A549 (cell line): ENCODE measurements around the gene GTF2A1.
A peak's percentile ranks its signal among the peaks of the same experiment; 100 is the strongest.

Experiments used
- ESRRA ChIP-seq: fragments of 150-350 bp; IDR thresholded peaks from 2 replicates; pipeline ENCODE4 v1.6.1; 2014; ENCODE audit warnings: mild to moderate bottlenecking, low read length, borderline replicate concordance
- JUN ChIP-seq, 2 experiments: fragments of >200 bp; sonication (Bioruptor Twin); formaldehyde crosslinking; IDR thresholded peaks; 2 replicates in 1 of 2; 3 replicates in 1 of 2; pipeline ENCODE4 v1.6.1; 2016 to 2017
- PBX3 ChIP-seq: IDR thresholded peaks from 2 replicates; pipeline ENCODE4 v1.6.1; 2012
- RAD21 ChIP-seq, 2 experiments: fragments of >200 bp in 1 of 2; sonication (Bioruptor Twin) in 1 of 2; formaldehyde crosslinking in 1 of 2; IDR thresholded peaks in 1 of 2; conservative IDR thresholded peaks in 1 of 2; 2 replicates in 1 of 2; 3 replicates in 1 of 2; pipeline ENCODE4 v1.6.1; 2012 to 2018; ENCODE audit warnings: inconsistent platforms in 1 of 2
- REST ChIP-seq: fragments of 200-600 bp; sonication (generic); IDR thresholded peaks from 2 replicates; pipeline ENCODE4 v1.6.1; 2016; ENCODE audit warnings: antibody characterized with exemption, mild to moderate bottlenecking, moderate library complexity
- RNF2 ChIP-seq: fragments of 200-600 bp; sonication (generic); IDR thresholded peaks from 2 replicates; pipeline ENCODE4 v1.6.1; 2016; ENCODE audit warnings: low read depth, mild to moderate bottlenecking, antibody characterized with exemption, moderate library complexity, borderline replicate concordance
- TF ChIP-seq, protein P1 (sequence below): fragments of >200 bp; sonication (Bioruptor Twin); formaldehyde crosslinking; IDR thresholded peaks from 3 replicates; pipeline ENCODE4 v1.5.1; 2016
- TF ChIP-seq, protein P2 (sequence below): IDR thresholded peaks from 2 replicates; pipeline ENCODE4 v1.6.1; 2012

DNA sequence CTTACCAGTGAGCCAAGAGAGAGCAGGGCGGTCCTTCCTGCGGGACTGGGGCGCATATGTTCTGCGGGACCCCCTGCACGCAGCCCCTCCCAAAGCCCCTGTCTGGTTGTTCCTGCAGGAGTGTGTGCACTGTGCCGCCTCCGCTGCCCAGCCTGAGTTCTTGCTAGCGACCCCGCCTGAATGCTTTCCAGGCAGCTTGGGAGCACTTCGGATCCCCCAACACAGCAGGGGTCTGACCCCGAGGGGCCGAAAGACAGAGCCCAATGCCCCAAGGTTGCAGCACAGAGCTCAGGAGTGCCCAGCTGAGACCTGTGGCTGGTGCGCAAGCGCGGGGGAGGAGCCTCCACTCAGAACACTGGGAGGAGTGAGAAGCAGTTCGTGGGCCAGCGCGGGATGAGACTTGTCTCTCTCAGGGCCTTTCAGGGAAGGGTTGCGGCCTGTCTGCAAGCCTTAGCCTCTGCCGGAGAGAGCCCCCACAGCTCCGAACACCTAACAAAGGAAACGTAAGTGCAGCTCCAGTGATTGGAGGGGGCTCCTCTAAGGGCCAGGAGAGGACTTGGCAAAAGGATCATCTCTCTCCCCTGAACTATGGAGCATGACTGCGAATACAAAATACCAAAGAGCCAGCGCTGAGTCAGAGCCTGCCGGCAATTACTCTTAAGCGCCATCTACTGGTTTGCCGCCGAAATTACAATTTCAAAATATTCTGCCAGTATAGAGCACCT is 50.5 kb downstream of the GTF2A1 start:
- TF ChIP-seq, protein P1, sequence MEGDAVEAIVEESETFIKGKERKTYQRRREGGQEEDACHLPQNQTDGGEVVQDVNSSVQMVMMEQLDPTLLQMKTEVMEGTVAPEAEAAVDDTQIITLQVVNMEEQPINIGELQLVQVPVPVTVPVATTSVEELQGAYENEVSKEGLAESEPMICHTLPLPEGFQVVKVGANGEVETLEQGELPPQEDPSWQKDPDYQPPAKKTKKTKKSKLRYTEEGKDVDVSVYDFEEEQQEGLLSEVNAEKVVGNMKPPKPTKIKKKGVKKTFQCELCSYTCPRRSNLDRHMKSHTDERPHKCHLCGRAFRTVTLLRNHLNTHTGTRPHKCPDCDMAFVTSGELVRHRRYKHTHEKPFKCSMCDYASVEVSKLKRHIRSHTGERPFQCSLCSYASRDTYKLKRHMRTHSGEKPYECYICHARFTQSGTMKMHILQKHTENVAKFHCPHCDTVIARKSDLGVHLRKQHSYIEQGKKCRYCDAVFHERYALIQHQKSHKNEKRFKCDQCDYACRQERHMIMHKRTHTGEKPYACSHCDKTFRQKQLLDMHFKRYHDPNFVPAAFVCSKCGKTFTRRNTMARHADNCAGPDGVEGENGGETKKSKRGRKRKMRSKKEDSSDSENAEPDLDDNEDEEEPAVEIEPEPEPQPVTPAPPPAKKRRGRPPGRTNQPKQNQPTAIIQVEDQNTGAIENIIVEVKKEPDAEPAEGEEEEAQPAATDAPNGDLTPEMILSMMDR: peak; percentile 89
- TF ChIP-seq ESRRA: no peak
- TF ChIP-seq RNF2: no peak
- TF ChIP-seq REST: no peak
- TF ChIP-seq, protein P2, sequence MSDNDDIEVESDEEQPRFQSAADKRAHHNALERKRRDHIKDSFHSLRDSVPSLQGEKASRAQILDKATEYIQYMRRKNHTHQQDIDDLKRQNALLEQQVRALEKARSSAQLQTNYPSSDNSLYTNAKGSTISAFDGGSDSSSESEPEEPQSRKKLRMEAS: peak; percentile 65
- peak; percentile 67 to 72 for TF ChIP-seq RAD21 (conservative IDR thresholded peaks at IDR 0.05 in 1 of 2, IDR thresholded peaks at IDR 0.05 in 1 of 2)
- no peak for TF ChIP-seq PBX3
- peak; percentile 90 to 93 for TF ChIP-seq JUN (IDR thresholded peaks at IDR 0.05)
